Neural cell (in vitro differentiated cells): ENCODE data around the gene NDUFAF2. TPM values are rescaled to one million over a fixed set of nuclear protein-coding genes. Genes with fewer than 3 reads are reported as not detected.

Experiments
- H2AFZ ChIP-seq: fragments of 200-600, 300-800 bp; sonication (generic), shearing (Covaris generic); 2 replicates; pipeline ENCODE4 v1.6.0; 2014; ENCODE audit warnings: low read depth, mild to moderate bottlenecking, antibody characterized with exemption, low read length, moderate library complexity
- H3F3A ChIP-seq: fragments of 200-600 bp; shearing (Covaris generic); 2 replicates; pipeline ENCODE4 v1.6.1; 2016; ENCODE audit warnings: mild to moderate bottlenecking, moderate library complexity, mixed read lengths, antibody characterized with exemption, low read length; ENCODE audit not compliant: insufficient read depth, poor library complexity, severe bottlenecking
- H3K27ac ChIP-seq: fragments of 200-600, 300-800 bp; sonication (generic), shearing (Covaris generic); 2 replicates; pipeline ENCODE4 v1.5.1; 2014; ENCODE audit warnings: mild to moderate bottlenecking, low read length, moderate library complexity
- H3K27me3 ChIP-seq: fragments of 300-800, 200-600 bp; sonication (generic), shearing (Covaris generic); 2 replicates; pipeline ENCODE4 v1.6.0; 2014; ENCODE audit warnings: mild to moderate bottlenecking, low read depth, low read length, moderate library complexity; ENCODE audit not compliant: insufficient read depth
- H3K36me3 ChIP-seq: fragments of 300-800, 200-600 bp; sonication (generic), shearing (Covaris generic); 2 replicates; pipeline ENCODE4 v1.5.1; 2014; ENCODE audit warnings: mild to moderate bottlenecking, antibody characterized with exemption, low read length, moderate library complexity; ENCODE audit not compliant: insufficient read depth
- H3K4me2 ChIP-seq: fragments of 300-800, 200-600 bp; sonication (generic), shearing (Covaris generic); 2 replicates; pipeline ENCODE4 v1.6.0; 2014; ENCODE audit warnings: mild to moderate bottlenecking, low read length
- H3K4me3 ChIP-seq: fragments of 300-800, 200-600 bp; sonication (generic), shearing (Covaris generic); 2 replicates; pipeline ENCODE4 v1.5.1; 2014; ENCODE audit warnings: mild to moderate bottlenecking, low read length, moderate library complexity
- H3K79me2 ChIP-seq: fragments of 200-600 bp; shearing (Covaris generic); replicated peaks from 2 replicates; pipeline ENCODE4 v1.6.0; 2014; ENCODE audit warnings: mild to moderate bottlenecking, low read length, moderate library complexity; ENCODE audit not compliant: insufficient read depth
- H3K9ac ChIP-seq: fragments of 300-800, 200-600 bp; sonication (generic), shearing (Covaris generic); 2 replicates; pipeline ENCODE4 v1.6.1; 2016; ENCODE audit warnings: mild to moderate bottlenecking, low read length, mixed read lengths
- H3K9me2 ChIP-seq: fragments of 200-600 bp; shearing (Covaris generic); 2 replicates; pipeline ENCODE4 v1.6.1; 2016; ENCODE audit warnings: mild to moderate bottlenecking, low read length, mixed read lengths; ENCODE audit not compliant: insufficient read depth
- H3K9me3 ChIP-seq: fragments of 200-600, 300-800 bp; sonication (generic), shearing (Covaris generic); 2 replicates; pipeline ENCODE4 v1.6.1; 2016; ENCODE audit warnings: mild to moderate bottlenecking, mixed run types, low read length, moderate library complexity, mixed read lengths
- H4K20me1 ChIP-seq: fragments of 200-600 bp; shearing (Covaris generic); 2 replicates; pipeline ENCODE4 v1.6.1; 2016; ENCODE audit warnings: mild to moderate bottlenecking, mixed run types; ENCODE audit not compliant: insufficient read depth
- CTCF ChIP-seq: fragments of 450-650 bp; IDR thresholded peaks from 2 replicates; pipeline ENCODE4 v1.5.1; 2014; ENCODE audit warnings: antibody characterized with exemption, mild to moderate bottlenecking, moderate library complexity; ENCODE audit not compliant: poor library complexity, severe bottlenecking
- EP300 ChIP-seq: fragments of 450-650 bp; conservative IDR thresholded peaks from 2 replicates; pipeline ENCODE4 v1.6.1; 2014; ENCODE audit warnings: antibody characterized with exemption, mild to moderate bottlenecking, moderate library complexity; ENCODE audit not compliant: poor library complexity, severe bottlenecking
- EZH2 ChIP-seq: fragments of 200-600, 300-800 bp; shearing (Covaris generic), sonication (generic); IDR thresholded peaks from 2 replicates; pipeline ENCODE4 v1.6.1; 2014; ENCODE audit warnings: antibody characterized with exemption, low read length, borderline replicate concordance, mild to moderate bottlenecking; ENCODE audit not compliant: insufficient read depth, poor library complexity, severe bottlenecking
- MXI1 ChIP-seq: fragments of 450-650 bp; conservative IDR thresholded peaks from 2 replicates; pipeline ENCODE4 v1.6.1; 2014; ENCODE audit warnings: antibody characterized with exemption, mild to moderate bottlenecking; ENCODE audit not compliant: poor library complexity, severe bottlenecking
- POLR2AphosphoS5 ChIP-seq: IDR thresholded peaks from 2 replicates; pipeline ENCODE4 v1.6.1; 2012
- RAD21 ChIP-seq: fragments of 450-650 bp; conservative IDR thresholded peaks from 2 replicates; pipeline ENCODE4 v1.6.1; 2014; ENCODE audit warnings: antibody characterized with exemption, mild to moderate bottlenecking, moderate library complexity
- REST ChIP-seq: IDR thresholded peaks from 2 replicates; pipeline ENCODE4 v1.6.1; 2012; ENCODE audit warnings: borderline replicate concordance
- SMC3 ChIP-seq: fragments of 450-650 bp; conservative IDR thresholded peaks from 2 replicates; pipeline ENCODE4 v1.6.1; 2014; ENCODE audit warnings: antibody characterized with exemption, mild to moderate bottlenecking, moderate library complexity; ENCODE audit not compliant: poor library complexity
- TAF1 ChIP-seq: IDR thresholded peaks from 2 replicates; pipeline ENCODE4 v1.6.1; 2012; ENCODE audit warnings: low read depth
- polyA plus RNA-seq: library from polyadenylated mRNA; depleted of rRNA; stranded (reverse); fragments of >200 nt; gene quantifications from 2 replicates; pipeline ENCODE4 v1.2.3, GENCODE V29; 2014

NDUFAF2 gene
- polyA plus RNA-seq, 1 donor from 2014 or later = 53.6 TPM

- Histone ChIP-seq H3K9me3 (no peaks in the 10 kb centered on the region), H3K9ac (no peak overlapping the region), H3K36me3 (no peaks in the 10 kb centered on the region), H3K27me3 (no peaks in the 10 kb centered on the region), H3K27ac (no peak overlapping the region), H3K79me2 (no peaks in the 10 kb centered on the region), H4K20me1 (no peaks in the 10 kb centered on the region), H3F3A (no peaks in the 10 kb centered on the region), H3K4me3 (no peak overlapping the region), H3K9me2 (no peaks in the 10 kb centered on the region), H3K4me2 (no peak overlapping the region), H2AFZ (no peak overlapping the region)
- TF ChIP-seq SMC3 (no peak), CTCF (no peak), REST (no peak), RAD21 (no peak), TAF1 (no peak), MXI1 (no peak), EZH2 (no peak), EP300 (no peak), POLR2AphosphoS5 (no peak)
Observed at GRCh38 chr5:61130289-61130688, 185.3 kb downstream of the NDUFAF2 start.

- H3K9ac ChIP-seq = no peak overlapping the region
- H3K36me3 ChIP-seq = no peaks in the 10 kb centered on the region
- no peak overlapping the region for H2AFZ ChIP-seq
- H3K4me2 ChIP-seq = no peak overlapping the region
- no peaks in the 10 kb centered on the region for H4K20me1 ChIP-seq
- no peaks in the 10 kb centered on the region for H3K79me2 ChIP-seq
- H3K4me3 ChIP-seq = no peak overlapping the region
- H3K27ac ChIP-seq = no peak overlapping the region
- no peaks in the 10 kb centered on the region for H3K9me3 ChIP-seq
- H3F3A ChIP-seq = no peaks in the 10 kb centered on the region
- TF ChIP-seq MXI1 (no peak), POLR2AphosphoS5 (no peak), RAD21 (no peak), EZH2 (no peak), TAF1 (no peak)
- H3K27me3 ChIP-seq = no peaks in the 10 kb centered on the region
- H3K9me2 ChIP-seq = no peaks in the 10 kb centered on the region
Observed at GRCh38 chr5:61132559-61132958, 187.6 kb downstream of the NDUFAF2 start.

- no peak for TF ChIP-seq CTCF
- Histone ChIP-seq H3K9me2 (no peaks in the 10 kb centered on the region), H3K9ac (no peak overlapping the region), H3K36me3 (no peaks in the 10 kb centered on the region), H3K27ac (no peak overlapping the region), H3F3A (no peaks in the 10 kb centered on the region), H2AFZ (no peak overlapping the region), H3K4me3 (no peak overlapping the region), H3K79me2 (no peaks in the 10 kb centered on the region), H3K9me3 (no peaks in the 10 kb centered on the region), H3K4me2 (no peak overlapping the region), H3K27me3 (no peaks in the 10 kb centered on the region), H4K20me1 (no peaks in the 10 kb centered on the region)
Observed at GRCh38 chr5:61137835-61138234, 192.8 kb downstream of the NDUFAF2 start.
